Stimulated activated CD8-positive, alpha-beta memory T cell treated with anti-CD3 and anti-CD28 coated beads, Interleukin-12 subunit alpha, Interleukin-12 subunit beta, amount 100 ng/mL, for 24 hours (primary cell): ENCODE results near the gene ARMC2.
"Not testable (repeated sequence)": the region's sequence is repeated elsewhere in the genome, so short reads cannot be mapped to it uniquely, and the experiment has no call there.

ENCODE experiments used
- DNase-seq: peaks from one replicate; pipeline ENCODE4 v3.0.0-alpha.2; 2020; ENCODE audit errors: extremely low read depth

The ARMC2 gene

DNA sequence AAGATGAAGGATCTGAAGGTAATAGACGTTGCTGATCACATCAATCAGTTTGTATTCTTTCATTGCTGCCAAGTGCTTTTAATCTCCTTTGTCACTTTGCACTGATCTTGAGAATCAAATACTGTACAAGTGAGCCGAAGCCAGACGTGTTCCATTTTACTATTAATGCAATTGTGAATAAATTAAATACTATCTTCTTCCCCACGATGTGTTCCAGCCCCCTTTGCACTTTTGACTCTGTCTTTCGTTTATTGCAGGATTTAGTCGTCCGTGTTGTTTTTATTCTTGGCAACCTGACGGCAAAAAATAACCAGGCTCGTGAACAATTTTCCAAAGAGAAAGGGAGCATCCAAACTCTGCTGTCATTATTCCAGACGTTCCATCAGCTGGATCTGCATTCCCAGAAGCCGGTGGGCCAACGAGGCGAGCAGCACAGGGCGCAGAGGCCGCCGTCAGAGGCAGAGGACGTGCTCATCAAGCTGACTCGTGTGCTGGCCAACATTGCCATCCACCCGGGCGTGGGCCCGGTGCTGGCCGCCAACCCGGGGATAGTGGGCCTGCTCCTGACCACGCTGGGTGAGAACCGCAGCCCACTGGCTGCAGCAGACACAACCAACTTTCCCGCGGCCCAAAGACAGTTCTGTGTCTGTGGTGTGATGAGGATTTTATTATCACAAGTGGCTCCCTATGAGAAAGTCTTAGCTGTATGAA, 104.7 kb downstream of the ARMC2 start:
- no peak for DNase-seq

DNA sequence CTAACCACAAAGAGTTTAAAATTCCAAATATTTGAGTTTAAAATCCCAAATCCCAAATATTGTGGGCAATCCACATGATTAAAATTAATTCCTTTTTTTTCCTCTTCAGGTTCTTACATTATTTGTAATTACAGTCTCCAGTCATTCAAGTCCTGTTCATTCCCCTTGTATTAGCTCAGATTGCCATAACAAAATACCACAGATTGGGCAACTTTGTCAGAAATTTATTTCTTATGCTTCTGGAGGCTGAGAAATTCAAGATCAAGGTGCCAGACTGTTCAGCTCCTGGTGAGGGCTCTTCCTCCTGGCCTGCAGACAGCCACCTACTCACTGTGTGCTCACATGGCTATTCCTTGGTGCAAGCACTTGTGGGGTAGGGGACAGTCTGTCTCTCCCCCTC, 105.5 kb downstream of the ARMC2 start:
- no peak for DNase-seq

DNA sequence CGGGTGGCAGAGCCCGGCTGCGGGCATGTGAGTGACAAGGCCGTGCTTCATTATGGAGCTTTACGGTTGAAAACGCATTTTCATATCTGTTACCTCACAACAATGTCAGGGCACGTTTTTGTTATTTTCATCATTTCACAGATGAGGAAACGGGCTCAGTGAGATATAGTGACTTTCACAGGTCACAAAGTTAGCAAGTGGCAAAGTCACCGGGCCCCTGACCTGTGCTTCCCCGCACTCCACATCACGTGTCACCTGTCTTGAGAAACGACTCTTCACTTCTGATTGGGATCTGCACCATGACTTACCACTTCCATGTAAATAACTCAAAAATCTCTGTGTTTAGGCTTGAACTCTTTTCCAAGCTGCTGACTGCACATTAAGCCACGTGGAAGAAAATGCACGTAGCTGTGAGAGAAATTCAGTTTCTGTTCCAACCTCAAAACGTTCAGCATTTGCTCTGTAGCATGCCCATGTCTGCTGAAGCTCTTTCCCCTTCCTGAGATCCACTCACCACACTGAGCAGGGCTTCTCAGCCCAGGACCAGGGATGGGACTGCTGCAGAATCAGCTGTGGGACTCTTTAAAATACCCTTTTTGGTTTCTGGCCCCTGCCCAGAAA, 107.2 kb downstream of the ARMC2 start:
- DNase-seq = no peak

DNA sequence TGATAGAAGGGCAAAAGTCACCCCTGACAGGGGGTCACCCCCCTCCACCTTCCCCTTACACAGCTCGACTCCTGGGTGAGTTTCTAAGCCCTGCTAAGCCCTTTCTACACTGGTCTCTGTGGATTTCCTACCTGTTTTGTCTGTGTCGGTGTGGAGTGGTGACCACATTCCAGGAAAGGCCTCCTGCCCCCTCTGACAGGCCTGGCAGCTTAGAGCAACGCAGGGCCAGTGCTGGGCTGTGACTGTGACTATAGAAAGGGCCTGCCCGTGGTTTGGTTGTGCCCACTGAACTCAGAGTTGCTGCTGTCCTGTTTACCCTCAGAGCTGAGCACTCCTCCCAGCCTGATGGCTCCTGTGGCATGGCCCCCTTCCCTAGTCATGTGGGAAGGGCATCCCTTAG, 109.0 kb downstream of the ARMC2 start:
- DNase-seq = no peak

DNA sequence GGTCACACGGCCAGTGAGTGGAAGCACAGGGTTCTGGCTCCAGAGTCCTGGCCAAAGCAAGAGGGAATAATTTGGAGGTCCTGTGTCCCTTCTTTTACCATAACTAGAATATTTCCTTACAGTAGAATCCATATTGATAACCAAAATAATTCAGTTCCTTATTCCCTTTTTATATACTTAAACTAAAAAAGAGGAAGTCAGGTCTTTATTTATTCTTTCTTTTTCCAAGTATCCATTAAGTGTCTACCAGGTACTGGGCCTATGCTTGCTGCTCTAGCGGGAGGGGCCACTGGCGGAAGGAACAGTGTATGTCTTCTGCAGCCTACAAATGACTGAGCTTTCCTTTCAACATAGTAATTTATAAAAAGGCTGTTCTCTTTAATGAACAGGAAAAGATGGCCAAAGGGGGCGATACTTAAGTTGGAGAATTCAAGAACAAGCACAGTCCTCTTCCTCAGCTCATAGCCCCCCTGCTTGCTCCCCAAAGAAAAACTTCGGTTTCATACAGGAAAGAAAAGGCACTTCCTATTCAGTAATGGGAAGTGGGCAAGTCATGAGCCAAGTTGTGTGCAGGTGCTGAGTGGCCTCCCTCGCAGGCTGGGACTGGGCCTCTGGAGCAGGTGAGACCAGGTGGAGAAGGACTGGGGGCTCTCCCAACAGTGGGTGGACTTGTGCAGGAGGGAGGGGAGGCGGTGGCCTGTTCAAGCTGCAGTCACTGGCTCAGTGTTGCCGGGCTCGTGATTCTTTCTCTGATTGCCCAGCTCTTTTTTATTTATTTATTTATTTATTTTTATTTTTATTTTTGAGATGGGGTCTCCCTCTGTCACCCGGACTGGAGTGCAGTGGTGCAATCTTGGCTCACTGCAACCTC, 110.9 kb downstream of the ARMC2 start:
- DNase-seq = no peak

DNA sequence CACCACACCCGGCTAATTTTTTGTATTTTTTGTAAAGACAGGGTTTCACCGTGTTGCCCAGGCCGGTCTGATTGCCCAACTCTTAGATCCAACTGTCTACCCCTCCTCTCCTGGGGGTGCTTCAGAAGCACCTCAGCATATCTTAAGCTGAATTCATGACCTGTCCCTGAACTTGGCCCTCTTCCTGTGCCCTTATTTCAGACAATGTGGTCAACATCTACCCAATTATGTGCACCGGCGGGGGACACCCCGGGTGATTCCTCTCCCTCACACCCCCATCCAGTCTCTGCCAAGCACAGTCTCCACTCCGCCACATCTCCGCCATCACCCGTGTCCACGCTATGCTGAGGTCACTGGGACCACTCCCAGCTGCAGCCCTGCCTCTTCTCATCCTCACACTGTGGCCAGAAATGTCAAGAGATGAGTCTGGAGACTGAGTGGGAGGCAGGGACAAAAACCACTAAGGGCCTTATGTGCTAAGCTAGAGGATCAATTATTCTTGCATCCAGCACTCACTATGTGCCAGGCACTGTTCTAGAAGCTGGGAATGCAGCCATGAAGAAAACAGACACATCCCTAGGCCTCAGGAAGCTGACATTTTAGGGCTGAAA, 111.9 kb downstream of the ARMC2 start:
- DNase-seq = no peak

DNA sequence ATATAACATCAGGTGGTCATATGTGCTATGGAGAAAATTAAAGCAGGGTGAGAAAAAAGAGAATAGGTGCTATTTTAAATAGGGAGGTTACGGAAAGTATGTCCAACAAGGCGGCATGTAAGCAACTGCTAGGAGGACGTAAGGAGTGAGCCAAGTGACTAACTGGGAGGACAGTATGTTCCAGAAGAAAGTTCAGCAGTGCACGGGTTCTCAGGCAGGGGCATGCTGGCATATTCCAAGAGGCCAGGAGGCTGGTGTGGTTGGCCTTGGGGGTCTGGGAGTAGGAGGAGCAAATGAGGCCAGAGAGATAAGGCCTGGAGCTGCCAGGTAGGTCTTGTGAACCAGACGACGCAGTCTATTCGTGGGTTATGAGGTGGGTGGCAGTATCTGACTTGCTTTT, 112.4 kb downstream of the ARMC2 start:
- DNase-seq = no peak

DNA sequence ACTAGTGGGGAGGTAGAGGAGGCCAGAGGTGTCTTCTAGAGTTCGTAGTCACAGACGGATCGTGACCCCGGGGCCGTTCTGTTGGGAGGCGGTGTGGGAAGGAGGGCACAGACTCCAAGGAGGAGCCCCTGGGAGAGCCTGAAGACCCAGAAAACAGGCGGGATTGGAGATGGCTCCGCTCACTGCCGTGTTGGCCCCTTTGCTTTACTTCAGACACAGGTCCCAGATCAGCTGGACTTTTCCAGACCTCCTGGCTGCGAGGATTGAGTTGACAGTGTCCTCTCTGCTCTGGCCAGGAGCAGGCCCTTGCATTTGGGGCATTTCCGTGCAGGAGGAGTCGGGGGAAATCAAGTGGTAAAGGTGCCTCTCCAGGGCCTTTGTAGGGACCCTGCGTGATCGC, 112.9 kb downstream of the ARMC2 start:
- DNase-seq = no peak

DNA sequence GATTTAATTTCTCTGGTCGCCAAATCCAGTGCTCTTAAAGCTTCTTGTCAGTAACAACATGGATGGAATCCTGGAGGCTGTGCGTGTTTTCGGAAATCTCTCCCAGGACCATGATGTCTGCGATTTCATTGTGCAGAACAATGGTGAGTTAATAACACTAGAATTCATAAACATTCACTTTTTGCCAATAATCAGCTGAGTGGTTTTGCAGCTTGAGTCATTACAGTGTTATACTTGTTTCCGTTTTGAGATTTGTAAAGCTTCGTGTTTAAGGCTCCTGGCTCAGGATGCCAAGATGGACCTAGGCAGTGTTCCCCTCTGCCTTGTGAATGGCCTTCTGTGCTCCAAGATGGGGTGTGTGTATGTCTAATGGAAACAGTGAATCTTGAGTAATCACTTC, 113.8 kb downstream of the ARMC2 start:
- no peak for DNase-seq

DNA sequence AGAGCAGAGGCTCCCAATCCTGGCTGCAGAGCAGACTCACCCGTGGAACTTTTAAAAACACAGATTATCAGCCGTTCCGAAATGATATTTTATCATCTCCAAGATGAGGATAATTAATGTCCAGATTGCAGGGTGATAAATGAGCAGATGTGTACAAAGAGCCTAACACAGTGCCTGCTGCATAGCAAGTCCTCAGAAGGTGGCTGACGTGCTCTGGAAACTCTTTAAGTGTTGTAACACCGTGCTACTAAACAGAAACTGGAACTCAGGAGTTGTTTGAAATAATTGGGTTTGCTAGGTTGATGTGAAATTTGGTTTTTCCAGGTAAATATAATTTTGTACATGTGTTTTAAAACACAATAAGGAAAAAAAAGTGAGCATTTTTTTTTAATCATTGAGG, 118.0 kb downstream of the ARMC2 start:
- no peak for DNase-seq

DNA sequence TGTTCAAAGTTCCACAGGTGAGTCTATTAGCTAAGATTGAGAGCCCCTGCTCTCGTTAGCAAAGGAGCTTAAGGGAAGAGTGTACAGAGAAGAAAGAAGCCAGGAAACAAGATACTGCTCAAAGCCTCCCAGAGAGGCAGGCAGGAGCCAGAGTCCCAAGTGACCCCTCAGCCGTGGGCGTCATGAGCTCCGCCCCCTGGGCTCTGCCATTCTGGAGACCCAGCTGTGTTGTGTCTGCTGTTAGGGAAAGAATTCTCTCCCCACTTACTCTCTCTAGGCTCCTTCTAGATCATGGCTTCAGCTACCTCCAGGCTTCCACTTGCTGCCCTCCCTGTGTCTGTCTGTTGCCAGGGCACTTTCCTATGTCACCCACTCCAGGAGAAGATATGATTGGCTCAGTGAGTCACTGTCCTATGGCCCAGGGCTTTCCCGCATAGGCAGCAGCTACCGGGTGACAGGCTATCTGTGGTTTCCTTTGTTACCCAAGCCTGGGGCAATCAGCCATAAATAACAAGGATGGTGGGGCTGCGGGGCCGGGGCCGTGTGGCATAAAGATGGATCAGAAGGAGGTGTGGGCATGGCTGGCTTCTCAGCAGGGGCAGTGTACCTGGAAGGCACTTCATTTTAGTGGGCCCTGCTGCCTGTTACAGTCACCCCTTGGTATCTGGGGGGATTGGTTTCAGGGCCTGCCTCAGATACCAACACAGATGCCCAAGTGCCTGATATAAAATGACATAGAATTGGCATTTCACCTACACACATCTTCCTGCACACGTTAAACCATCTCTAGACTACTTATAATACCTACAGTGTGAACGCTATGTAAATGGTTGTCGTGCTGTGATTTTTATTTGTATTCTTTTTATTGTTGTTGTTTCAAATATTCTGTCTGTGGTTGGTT, 118.9 kb downstream of the ARMC2 start:
- DNase-seq = no peak

DNA sequence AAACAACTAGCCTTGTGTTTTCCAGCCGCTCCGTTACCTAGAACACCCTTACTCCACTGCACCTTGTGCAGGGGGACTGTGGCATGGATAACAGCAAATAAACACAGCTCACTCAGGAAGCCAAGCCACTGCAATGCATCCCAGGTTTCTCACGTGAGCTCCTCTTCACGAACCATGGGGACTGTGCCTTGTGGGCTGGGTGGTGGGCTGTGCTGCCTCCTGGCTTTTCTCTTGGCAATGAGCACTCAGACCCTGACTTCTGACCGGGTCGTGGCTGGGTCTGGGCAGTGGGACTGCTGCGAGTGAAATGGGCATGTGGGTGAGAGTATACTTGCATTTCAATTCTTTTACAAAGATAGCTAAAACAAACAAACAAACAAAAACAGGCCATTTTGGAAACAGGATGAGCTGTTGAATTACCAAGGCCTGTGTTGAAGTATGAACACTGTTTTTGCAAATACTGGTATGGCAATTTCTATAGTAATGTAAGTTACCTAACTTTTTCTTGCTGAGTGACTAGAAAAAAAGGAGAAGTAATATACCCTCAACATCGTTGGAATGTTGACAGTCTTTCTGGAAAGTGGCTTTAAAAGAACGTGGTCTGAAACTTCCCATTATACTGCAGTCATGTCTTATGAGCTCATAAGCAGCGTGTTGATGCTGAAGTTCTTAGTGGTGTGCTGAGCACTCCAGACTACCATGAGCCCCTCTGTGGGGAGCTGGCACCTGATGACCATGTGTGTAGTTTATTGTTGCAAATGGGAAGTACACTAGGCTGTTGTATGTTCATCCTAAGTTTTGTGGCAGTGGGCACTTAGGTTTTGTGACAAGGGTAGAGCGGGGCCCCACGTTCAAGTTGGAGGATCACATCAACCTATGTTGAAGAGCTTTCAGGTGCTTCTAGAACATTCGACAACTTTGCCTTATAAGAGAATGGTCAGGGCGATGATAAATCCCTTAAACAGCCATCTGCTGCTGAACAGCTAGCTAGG, 120.4 kb downstream of the ARMC2 start:
- DNase-seq = no peak

DNA sequence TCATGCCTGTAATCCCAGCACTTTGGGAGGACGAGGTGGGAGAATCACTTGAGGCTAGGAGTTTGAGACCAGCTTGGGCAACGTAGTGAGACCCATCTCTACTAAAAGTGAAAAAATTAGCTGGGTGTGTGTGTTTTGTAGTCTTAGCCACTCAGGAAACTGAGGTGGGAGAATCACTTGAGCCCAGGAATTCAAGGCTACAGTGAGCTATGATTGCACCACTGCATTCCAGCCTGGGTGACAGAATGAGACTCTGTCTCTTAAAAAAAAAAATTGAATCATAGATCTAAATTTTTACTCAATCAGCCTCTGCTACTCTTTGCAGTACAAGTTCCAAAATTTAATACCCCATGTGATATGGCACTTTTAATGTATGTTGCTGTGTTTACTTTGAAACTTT, 121.6 kb downstream of the ARMC2 start:
- no peak for DNase-seq

DNA sequence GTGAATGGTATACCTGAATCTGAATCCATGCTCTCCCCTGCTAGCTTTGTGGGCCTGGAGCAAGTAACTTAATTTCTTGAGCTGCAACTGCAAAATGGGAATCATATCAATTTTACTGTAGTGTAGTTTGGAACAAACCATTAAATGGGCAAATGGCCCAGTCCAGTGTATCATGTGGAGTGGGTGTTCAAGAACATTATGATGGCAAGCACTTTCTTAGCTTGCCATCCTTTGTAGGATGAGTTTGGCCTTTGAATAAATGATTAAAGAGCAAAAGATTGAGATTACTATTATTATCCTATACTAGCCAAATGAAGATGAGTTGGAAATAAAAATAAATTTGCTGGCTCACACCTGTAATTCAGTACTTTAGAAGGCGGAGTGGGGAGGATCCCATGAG, 126.0 kb downstream of the ARMC2 start:
- DNase-seq = no peak

DNA sequence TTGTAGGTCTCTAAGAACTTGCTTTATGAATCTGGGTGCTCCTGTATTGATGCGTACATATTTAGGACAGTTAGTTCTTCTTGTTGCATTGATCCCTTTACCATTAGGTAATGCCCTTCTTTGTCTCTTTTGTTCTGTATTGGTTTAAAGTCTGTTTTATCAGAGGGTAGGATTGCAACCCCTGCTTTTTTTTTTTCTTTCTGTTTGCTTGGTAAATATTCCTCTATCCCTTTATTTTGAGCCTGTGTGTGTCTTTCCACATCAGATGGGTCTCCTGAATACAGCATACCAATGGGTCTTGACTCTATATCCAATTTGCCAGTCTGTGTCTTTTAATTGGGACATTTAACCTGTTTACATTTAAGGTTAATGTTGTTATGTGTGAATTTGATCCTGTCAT, 130.4 kb downstream of the ARMC2 start:
- DNase-seq = not testable (repeated sequence)

DNA sequence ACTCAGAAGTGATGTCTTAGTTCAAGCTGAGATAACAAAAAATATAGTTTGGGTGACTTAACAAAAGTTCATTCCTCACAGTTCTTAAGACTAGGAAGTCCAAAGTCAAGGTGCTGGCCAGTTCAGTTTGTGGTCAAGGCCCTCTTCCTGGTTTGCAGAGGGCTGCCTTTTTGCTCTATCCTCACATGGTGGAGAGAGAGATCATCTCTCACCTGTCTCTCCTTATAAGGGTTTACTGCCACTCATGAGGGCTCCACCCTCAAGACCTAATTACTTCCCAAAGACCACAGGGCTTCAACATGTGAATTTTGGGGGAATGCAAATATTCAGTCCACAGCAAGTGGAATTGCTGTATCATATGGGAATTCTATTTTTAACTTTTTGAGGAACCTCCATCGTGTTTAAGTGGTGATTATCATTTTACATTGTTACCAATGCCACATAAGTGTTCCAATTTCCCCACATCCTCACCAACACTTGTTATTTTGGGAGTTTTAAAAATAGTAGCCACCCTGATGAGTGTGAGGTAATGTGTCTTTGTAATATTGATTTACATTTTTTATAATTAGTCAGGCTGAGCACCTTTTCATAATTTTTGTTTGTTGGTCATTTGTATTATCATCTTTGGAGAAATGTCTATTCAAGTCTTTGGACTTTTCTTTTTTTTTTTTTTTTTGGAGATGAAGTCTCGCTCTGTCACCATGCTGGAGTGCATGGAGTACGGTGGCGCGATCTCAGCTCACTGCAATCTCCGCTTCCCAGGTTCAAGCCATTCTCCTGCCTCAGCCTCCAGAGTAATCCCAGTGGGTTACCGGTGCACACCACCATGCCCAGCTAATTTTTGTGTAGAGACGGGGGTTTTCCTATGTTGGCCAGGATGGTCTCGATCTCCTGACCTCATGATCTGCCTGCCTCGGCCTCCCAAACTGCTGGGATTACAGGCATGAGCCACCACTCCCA, 134.2 kb downstream of the ARMC2 start:
- DNase-seq = no peak

DNA sequence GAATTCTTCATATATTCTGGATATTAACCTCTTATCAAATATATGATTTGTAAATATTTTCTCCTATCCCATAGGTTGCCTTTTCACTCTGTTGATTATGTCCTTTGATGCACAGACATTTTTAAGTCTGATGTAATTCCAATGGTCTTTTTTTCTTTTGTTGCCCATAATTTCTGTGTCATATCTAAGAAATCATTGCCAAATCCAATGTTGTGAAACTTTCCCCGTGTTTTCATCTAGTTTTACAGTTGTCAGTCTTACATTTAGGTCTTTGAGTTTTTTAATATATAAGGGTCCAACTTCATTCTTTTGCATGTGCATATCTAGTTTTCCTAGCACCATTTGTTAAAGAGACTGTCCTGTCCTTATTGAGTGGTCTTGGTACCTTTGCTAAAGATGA, 134.9 kb downstream of the ARMC2 start:
- DNase-seq = no peak

DNA sequence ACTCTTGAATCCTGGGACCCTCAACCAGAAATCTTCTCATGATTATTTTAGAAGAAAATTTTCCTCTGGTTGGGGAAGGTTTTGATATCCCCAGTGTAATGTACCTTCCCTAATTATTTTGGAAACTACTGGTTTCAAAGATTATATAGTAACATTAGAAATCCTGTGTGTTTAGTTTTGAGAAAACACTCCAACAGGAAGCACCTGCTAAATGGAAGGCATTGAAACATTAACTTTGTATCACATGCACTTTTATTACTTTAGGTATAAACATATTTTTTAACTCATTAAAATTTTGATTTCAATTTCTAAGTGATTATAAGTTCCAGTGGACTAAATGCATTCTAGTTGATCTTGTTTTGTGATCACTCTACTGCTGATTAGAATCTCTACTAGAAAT, 137.1 kb downstream of the ARMC2 start:
- DNase-seq = no peak

DNA sequence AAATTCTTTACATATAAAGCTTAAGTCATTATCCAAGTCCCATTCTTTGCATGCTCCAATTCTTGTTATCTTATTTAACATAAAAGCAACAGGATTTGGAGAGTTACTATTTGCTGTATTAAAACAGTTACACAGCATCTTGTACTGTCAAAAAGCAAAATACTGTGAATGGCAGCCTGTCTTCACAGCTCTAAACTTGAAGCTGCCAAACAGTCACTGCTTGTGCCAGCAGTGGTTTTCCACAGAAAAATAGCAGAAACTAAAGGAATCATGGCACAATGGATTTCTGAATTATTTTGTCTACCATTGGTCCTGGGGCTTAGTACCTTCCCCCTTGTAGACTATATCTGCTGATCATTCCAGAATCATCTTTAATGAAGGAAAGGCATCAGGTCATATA, 138.9 kb downstream of the ARMC2 start:
- no peak for DNase-seq
